ENCODE measurements around the gene RBM39. TPM values are rescaled to one million over a fixed set of nuclear protein-coding genes. Genes with fewer than 3 reads are reported as not detected.
A peak's percentile ranks its signal among the peaks of the same experiment; 100 is the strongest.

Gene RBM39
- total and polyA plus RNA-seq, 2 of the 8 experiments (the other 6 are each of a cell fraction or from before 2014, with no cell fraction given): 78.0 to 219 TPM

GRCh38 chr20:35741892-35742740 lies at the start of gene RBM39 (continued):
- TF ChIP-seq EP300 (IDR thresholded peaks at IDR 0.05; ENCODE audit: borderline replicate concordance in 1 of 2, low read depth in 2 of 2, low read length in 2 of 2): peak in 1 of 2 experiments; percentile 57; a peak in 1 of 3 replicates
- TF ChIP-seq GABPA (IDR thresholded peaks at IDR 0.05; ENCODE audit: borderline replicate concordance, insufficient read depth, low read length): no peak
- peak; percentile 97 for TF ChIP-seq YY1 (IDR thresholded peaks at IDR 0.05; ENCODE audit: low read depth, low read length)
- no peak for TF ChIP-seq POU5F1 (IDR thresholded peaks at IDR 0.05; ENCODE audit: low read depth, low read length)
- peak; percentile 100 for TF ChIP-seq BRCA1 (IDR thresholded peaks at IDR 0.05; ENCODE audit: low read depth, low read length)
- peak; percentile 94 for TF ChIP-seq CREB1 (IDR thresholded peaks at IDR 0.05)
- peak; percentile 98 for TF ChIP-seq TAF7 (optimal IDR thresholded peaks at IDR 0.05; ENCODE audit: borderline replicate concordance, low read depth, low read length)
- peak; percentile 84 for TF ChIP-seq CTBP2 (IDR thresholded peaks at IDR 0.05; ENCODE audit: borderline replicate concordance, insufficient read depth, insufficient read length, low read length)
- TF ChIP-seq GTF2F1 (IDR thresholded peaks at IDR 0.05; ENCODE audit: borderline replicate concordance, low read depth, low read length): peak; percentile 95
- TF ChIP-seq KDM1A (IDR thresholded peaks at IDR 0.05; ENCODE audit: borderline replicate concordance, low read length): no peak
- TF ChIP-seq KDM4A (IDR thresholded peaks at IDR 0.05; ENCODE audit: low read depth, low read length, severe bottlenecking): peak; percentile 100
- TF ChIP-seq BACH1 (IDR thresholded peaks at IDR 0.05; ENCODE audit: low read length): peak; percentile 74; the same call in 1 of the 2 replicates
- peak; percentile 100 for TF ChIP-seq CHD2 (IDR thresholded peaks at IDR 0.05; ENCODE audit: low read length)
- TF ChIP-seq USF2 (IDR thresholded peaks at IDR 0.05; ENCODE audit: low read length): no peak
- peak; percentile 98 for TF ChIP-seq TAF1 (IDR thresholded peaks at IDR 0.05; ENCODE audit: low read depth, low read length)
- TF ChIP-seq HDAC6 (IDR thresholded peaks at IDR 0.05; ENCODE audit: low read depth, low read length): no peak
- peak; percentile 95 for TF ChIP-seq EGR1 (IDR thresholded peaks at IDR 0.05; ENCODE audit: borderline replicate concordance, low read depth, low read length)
- 0 out of 2 replicates have a peak, but pooled peaks have one; percentile 18 for TF ChIP-seq TEAD4 (IDR thresholded peaks at IDR 0.05; ENCODE audit: low read depth, low read length)
- TF ChIP-seq ATF3 (IDR thresholded peaks at IDR 0.05; ENCODE audit: insufficient read depth, low read depth, low read length): no peak
- peak; percentile 65 for TF ChIP-seq SP2 (IDR thresholded peaks at IDR 0.05; ENCODE audit: low read length)
- TF ChIP-seq RFX5 (IDR thresholded peaks at IDR 0.05; ENCODE audit: borderline replicate concordance, low read depth, low read length): no peak
- no peak for TF ChIP-seq JUN (IDR thresholded peaks at IDR 0.05; ENCODE audit: low read depth, low read length)
